GM19468 (cell line): ENCODE data around the gene UBA5.

Experiments
- ATAC-seq: cut with Tn5 transposase; IDR thresholded peaks from one replicate; pipeline ENCODE4 v1.9.1; 2021; ENCODE audit warnings: mild to moderate bottlenecking, moderate library complexity, moderate number of reproducible peaks; ENCODE audit not compliant: unreplicated experiment; ENCODE audit errors: extremely low read depth

The UBA5 gene

GRCh38 chr3:132652640-132653270 is 7.4 kb upstream of the UBA5 start:
- ATAC-seq: no peak

- ATAC-seq: no peak
Measured at GRCh38 chr3:132654190-132654589, 5.9 kb upstream of the UBA5 start.

- no peak for ATAC-seq
Measured at GRCh38 chr3:132654721-132655120, 5.4 kb upstream of the UBA5 start.

- ATAC-seq: no peak
Measured at GRCh38 chr3:132655471-132655870, 4.7 kb upstream of the UBA5 start.

GRCh38 chr3:132657869-132658747 is 2.0 kb upstream of the UBA5 start:
- no peak for ATAC-seq

- no peak for ATAC-seq
Measured at GRCh38 chr3:132659000-132659364, 1.1 kb upstream of the UBA5 start.

GRCh38 chr3:132659365-132660051 is 621 bp upstream of the UBA5 start, which contains the start of gene ACAD11:
ACAD11 (minus strand) TSS chr3:132659809; CDS start chr3:132659751, 58 bp downstream.
- ATAC-seq: peak; percentile 21

- no peak for ATAC-seq
Measured at GRCh38 chr3:132660811-132661070, 612 bp downstream of the UBA5 start.

GRCh38 chr3:132661101-132661500 is 972 bp downstream of the UBA5 start:
- no peak for ATAC-seq

- no peak for ATAC-seq
Measured at GRCh38 chr3:132662212-132662611, 2.1 kb downstream of the UBA5 start.

- no peak for ATAC-seq
Measured at GRCh38 chr3:132665230-132665745, 5.2 kb downstream of the UBA5 start.

GRCh38 chr3:132669256-132669777 is 9.2 kb downstream of the UBA5 start:
- no peak for ATAC-seq

- no peak for ATAC-seq
Measured at GRCh38 chr3:132675408-132675807, 15.3 kb downstream of the UBA5 start.

- ATAC-seq: no peak
Measured at GRCh38 chr3:132679911-132680310, 19.8 kb downstream of the UBA5 start.

GRCh38 chr3:132681421-132681820 is 21.3 kb downstream of the UBA5 start:
- ATAC-seq: no peak

- ATAC-seq: no peak
Measured at GRCh38 chr3:132682201-132682600, 22.1 kb downstream of the UBA5 start.

- no peak for ATAC-seq
Measured at GRCh38 chr3:132690040-132690439, 29.9 kb downstream of the UBA5 start.

- ATAC-seq: no peak
Measured at GRCh38 chr3:132694991-132695390, 34.9 kb downstream of the UBA5 start.

- no peak for ATAC-seq
Measured at GRCh38 chr3:132695422-132695821, 35.3 kb downstream of the UBA5 start.

- no peak for ATAC-seq
Measured at GRCh38 chr3:132703733-132704132, 43.6 kb downstream of the UBA5 start.

- no peak for ATAC-seq
Measured at GRCh38 chr3:132709761-132710160, 49.6 kb downstream of the UBA5 start.
